ENCODE results near the gene ZER1.

The ZER1 gene

DNA sequence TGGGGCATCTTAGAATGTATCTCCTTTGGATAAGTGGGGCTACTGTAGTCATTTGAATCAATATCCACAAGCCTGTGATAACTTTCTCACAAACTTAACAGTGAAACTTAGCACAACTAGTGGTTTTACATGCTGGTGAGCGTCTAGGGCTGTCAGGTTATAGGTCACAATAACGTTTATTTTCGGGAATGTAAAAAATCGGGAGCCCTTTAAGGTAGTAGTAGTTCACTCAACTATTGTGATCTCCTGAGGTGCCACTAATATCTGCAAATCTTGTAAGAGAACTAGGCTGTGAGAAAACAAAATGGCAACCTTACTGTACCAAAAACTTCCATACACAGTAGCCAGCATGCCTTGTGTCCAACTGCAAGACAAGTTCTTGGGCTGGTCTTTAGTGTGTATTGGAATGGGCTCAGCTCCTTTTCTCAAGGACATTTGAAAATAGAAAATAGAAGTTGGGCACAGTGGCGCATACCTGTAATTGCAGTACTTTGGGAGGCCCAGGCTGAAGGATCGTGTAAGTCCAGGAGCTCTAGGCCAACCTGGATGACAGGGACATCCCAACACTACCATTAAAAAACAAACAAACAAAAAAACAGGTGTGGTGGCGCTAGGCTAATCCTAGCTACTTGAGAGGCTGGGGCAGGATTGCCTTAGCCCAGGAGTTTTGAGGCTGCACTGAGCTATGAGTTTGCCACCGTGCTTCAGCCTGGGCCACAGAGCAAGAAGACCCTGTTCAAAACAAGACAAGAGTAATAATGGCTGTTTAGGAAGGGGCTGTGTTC, 74.6 kb downstream of the ZER1 start:
- TF ChIP-seq, protein P1, sequence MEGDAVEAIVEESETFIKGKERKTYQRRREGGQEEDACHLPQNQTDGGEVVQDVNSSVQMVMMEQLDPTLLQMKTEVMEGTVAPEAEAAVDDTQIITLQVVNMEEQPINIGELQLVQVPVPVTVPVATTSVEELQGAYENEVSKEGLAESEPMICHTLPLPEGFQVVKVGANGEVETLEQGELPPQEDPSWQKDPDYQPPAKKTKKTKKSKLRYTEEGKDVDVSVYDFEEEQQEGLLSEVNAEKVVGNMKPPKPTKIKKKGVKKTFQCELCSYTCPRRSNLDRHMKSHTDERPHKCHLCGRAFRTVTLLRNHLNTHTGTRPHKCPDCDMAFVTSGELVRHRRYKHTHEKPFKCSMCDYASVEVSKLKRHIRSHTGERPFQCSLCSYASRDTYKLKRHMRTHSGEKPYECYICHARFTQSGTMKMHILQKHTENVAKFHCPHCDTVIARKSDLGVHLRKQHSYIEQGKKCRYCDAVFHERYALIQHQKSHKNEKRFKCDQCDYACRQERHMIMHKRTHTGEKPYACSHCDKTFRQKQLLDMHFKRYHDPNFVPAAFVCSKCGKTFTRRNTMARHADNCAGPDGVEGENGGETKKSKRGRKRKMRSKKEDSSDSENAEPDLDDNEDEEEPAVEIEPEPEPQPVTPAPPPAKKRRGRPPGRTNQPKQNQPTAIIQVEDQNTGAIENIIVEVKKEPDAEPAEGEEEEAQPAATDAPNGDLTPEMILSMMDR (IDR thresholded peaks at IDR 0.05) = no peak

DNA sequence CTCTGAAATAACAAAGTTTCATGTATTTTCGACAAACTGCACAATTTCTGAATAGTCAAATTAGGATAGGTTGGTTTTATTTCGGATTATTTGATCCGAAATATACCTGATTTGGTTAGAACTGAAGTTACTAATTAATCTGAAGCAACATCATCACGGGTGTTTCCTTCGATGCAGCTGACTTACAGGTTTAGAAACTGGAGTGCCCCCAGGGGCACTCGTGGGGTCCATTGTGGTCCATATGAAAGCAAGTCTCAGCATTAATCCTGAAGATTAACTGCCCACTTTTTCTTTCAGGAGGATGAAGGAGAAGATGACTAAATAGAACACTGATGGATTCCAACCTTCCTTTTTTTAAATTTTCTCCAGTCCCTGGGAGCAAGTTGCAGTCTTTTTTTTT, 77.4 kb downstream of the ZER1 start:
- TF ChIP-seq, protein P1 (IDR thresholded peaks at IDR 0.05) = no peak

DNA sequence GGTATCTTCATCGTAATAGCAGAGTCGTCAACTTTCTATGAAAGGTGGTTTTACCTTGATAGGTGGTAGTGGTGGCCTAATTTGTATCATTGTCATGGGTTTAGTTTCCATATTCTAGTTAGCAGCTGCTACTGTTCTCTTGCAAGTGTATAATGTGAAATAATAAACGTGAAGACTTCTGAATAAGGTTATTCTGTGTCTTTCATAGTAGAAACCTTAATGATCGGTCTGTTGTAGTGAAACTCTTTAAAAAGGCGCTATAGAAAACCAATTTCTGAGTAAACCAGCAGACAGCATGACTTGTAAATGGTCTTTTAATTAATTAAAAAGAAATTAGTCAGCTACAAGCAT, 81.1 kb downstream of the ZER1 start:
- TF ChIP-seq, protein P1 (IDR thresholded peaks at IDR 0.05) = no peak

DNA sequence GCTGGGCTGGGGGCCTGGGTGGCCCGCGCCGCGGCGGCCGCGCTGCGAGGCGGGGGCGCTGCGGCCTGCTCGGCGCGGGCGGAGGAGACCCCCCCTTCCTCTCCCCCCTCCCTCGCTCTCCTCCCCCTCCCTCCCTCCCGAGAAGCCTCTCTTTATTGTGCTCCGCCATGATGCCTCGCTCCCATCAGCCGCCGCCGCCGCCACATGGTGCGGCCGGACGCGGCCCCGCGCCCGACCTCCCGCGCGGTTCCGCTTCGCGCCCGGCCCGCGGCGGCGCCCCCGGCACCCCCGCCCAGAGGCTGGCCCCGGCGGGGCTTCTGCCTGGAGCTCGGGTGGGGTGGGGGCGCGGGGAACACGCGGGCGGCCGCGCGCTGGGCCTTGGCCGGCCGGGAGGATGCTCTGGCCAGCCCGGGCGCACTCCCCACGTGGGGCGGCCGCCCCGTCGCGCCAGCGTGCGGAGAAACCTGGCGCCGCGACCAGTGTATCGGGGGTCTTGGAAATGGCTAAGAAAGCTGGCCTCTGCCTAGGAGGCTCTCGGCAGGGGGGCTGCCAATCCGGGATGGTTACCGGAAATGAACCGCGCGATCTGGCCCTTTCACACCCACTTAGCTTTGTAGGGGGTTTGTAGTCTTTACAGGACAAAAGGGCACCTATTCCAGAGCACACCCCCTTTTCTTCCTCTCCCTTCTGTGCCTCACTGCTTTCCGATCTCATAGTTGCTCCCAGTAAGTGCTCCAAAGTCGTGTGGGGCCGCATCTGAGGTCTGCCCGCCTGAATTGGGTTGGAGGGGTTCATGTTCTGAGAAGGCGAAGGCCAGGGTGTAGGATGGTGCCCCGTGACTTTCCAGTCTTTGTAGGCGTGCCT, 81.7 kb downstream of the ZER1 start:
- TF ChIP-seq, protein P1 (IDR thresholded peaks at IDR 0.05) = no peak

DNA sequence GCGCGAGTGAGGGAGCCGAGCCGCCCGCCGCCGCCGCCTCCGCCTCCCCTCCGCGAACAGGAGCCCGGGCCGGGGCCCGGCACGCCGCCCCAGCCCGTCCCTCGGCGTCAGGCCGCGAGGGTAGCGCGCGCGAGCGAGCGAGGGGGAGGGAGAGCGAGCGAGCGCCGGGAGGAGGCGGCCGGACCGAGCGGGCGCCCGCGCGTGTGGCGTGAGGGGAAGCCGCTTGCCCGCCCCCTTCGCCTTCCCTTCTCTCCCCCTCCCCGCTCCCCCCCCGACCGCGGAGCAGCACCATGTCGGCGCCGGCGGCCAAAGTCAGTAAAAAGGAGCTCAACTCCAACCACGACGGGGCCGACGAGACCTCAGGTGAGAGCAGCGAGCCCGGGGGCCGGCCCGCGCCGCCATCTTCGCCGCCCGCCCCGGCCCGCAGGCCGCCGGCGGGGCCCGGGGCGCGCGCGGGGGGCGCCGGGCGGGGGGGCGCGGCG, 82.4 kb downstream of the ZER1 start:
- TF ChIP-seq, protein P1 (IDR thresholded peaks at IDR 0.05) = no peak

DNA sequence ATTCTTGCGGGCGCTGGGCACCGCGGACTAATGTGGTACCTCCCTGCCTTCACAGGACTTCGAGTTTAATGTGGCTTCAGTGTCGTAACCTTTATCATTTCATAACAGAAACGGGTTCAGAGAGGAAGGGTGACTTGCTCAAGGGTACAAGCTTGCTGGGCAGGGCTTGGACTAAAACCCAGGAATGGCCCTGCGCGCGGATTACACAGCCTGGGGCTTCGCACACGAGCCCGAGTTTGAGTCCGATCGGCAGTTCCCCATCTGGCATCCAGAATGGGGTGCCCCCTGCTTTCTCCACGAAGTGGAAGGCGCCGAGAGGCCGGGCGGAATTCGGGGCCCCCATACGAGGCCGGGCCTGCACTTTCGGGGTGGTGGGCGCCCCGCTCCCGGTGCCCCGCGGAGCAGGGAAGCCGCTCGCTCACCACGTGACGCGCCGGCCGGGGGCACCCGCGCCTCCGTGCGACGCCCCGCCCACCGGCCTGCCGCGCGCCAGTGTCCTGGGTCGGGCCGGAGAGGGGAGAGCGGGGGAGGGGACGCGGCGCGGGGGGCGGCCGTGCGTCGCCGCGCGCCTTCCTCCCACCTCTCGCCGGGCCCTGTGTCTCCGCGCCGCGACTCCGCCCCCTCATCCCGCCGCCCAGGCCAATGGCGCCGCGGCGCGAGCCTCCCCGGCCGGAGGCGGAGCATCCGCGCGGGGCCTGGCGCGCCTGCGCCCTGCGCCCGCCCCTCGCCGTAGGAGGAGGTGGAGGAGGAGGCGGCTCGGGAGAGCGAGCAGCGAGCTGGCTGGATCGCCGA, 83.0 kb downstream of the ZER1 start, which contains the start of gene SET:
TSS of gene SET (plus strand) at position 722 of the 792 bp plus-strand sequence. CDS start 361 bp downstream, outside the sequence.
- TF ChIP-seq, protein P1 (IDR thresholded peaks at IDR 0.05) = no peak

DNA sequence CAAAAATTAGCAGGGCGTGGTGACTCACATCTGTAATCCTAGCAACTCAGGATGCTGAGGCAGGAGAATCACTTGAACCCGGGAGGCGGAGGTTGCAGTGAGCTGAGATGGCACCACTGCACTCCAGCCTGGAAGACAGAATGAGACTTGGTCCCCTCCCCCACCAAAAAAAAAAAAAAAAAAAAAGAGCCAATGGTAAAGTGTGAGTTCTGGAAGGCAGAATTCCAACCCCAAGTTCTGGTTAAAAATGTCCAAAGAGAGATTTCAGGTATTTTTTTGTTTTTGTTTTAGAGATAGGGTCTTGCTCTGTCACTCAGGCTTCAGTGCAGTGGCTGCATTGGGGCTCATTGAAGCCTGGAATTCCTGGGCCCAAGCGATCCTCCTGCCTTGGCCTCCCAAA, 84.3 kb downstream of the ZER1 start:
- TF ChIP-seq, protein P1 (IDR thresholded peaks at IDR 0.05) = no peak
